ENCODE data around the gene GLIS1.

DNA sequence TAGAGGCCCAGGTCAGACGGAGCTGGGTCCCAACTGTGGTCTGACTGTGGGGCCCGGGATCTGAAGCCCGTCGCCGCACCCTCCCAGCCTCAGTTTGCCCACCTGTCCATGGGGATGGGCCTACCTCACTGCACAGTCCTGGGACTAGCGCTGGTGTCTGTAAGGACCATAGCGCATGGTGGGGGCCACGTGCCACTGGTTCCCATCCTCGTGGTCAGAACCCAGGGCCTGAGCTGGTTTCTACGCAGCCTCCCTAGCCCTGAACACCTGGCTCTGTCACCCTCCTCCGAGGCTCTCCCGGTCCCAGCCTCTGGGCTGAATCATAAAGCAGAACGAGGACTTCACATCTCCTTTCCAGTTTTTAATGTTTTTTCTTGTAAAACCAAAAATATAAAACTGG is 233.1 kb downstream of the GLIS1 start:
- TF ChIP-seq, protein P1, sequence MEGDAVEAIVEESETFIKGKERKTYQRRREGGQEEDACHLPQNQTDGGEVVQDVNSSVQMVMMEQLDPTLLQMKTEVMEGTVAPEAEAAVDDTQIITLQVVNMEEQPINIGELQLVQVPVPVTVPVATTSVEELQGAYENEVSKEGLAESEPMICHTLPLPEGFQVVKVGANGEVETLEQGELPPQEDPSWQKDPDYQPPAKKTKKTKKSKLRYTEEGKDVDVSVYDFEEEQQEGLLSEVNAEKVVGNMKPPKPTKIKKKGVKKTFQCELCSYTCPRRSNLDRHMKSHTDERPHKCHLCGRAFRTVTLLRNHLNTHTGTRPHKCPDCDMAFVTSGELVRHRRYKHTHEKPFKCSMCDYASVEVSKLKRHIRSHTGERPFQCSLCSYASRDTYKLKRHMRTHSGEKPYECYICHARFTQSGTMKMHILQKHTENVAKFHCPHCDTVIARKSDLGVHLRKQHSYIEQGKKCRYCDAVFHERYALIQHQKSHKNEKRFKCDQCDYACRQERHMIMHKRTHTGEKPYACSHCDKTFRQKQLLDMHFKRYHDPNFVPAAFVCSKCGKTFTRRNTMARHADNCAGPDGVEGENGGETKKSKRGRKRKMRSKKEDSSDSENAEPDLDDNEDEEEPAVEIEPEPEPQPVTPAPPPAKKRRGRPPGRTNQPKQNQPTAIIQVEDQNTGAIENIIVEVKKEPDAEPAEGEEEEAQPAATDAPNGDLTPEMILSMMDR (IDR thresholded peaks at IDR 0.05 in 4 of 5, conservative IDR thresholded peaks at IDR 0.05 in 1 of 5) = no peak
- no peak for TF ChIP-seq POLR2A (IDR thresholded peaks at IDR 0.05)
